Esophagus squamous epithelium (tissue), 4 donors: Measurements from ENCODE around the gene ADIRF.

ENCODE experiments used
- POLR2A ChIP-seq, 4 donors: fragments of 450-650 bp; IDR thresholded peaks; one replicate each; pipeline ENCODE4 v1.6.1; 2017; ENCODE audit warnings: antibody characterized with exemption in 4 of 4, mild to moderate bottlenecking in 4 of 4, moderate library complexity in 3 of 4
- TF ChIP-seq, protein P1 (sequence below), 6 experiments: fragments of 450-650 bp in 4 of 6; fragments of 200-600 bp in 2 of 6; sonication (generic) in 2 of 6; IDR thresholded peaks; one replicate each; pipeline ENCODE4 v1.5.1; 2016 to 2019; ENCODE audit warnings: antibody characterized with exemption in 6 of 6, mild to moderate bottlenecking in 4 of 6, moderate library complexity in 4 of 6

DNA sequence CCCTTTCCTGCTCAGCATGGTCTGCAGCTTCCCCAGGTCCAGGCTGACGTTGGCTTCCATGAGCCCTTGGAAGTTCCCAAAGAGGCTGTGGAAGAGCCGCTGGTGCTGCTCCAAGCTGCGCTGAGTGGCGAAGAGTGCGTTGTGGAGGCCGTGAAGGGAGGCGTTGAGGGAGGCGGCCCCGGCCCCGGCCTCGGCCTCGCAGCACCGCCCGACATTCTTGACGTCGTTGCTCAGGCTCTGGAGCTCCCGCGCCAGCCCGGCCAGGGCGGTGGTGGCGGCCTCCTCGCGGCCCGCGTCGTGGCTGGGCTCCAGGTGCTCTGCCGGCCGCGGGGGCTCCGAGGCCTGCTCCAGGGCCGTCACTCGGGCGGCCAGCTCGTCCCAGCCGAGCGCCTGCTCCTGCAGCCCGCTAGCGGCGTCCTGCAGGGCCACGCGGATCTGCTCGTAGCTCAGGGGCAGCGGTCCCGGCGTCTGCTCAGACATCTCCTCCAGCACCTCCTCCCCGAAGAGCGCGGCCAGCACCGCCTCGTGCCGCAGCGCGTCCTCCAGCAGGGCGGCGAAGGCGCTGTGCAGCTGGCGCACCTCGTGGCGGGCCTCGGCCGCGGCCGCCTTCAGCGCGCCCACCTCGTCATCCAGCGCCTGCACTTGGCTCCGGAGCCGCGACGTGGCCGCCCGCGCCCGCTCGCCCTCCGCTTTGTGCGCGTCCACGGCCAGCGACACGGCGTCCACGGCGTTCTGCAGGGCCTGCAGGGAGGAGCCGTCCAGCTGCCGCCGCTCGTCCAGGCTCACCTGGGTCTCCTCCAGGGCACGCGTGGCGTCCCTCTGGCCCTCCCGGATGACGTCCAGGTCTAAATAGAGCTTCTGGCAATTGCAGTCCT is 25.6 kb upstream of the ADIRF start:
- TF ChIP-seq, protein P1, sequence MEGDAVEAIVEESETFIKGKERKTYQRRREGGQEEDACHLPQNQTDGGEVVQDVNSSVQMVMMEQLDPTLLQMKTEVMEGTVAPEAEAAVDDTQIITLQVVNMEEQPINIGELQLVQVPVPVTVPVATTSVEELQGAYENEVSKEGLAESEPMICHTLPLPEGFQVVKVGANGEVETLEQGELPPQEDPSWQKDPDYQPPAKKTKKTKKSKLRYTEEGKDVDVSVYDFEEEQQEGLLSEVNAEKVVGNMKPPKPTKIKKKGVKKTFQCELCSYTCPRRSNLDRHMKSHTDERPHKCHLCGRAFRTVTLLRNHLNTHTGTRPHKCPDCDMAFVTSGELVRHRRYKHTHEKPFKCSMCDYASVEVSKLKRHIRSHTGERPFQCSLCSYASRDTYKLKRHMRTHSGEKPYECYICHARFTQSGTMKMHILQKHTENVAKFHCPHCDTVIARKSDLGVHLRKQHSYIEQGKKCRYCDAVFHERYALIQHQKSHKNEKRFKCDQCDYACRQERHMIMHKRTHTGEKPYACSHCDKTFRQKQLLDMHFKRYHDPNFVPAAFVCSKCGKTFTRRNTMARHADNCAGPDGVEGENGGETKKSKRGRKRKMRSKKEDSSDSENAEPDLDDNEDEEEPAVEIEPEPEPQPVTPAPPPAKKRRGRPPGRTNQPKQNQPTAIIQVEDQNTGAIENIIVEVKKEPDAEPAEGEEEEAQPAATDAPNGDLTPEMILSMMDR (IDR thresholded peaks at IDR 0.05): no peak
- TF ChIP-seq POLR2A (IDR thresholded peaks at IDR 0.05): no peak
